HT1080 (cell line): ENCODE data around the gene ISG20. TPM values are rescaled to one million over a fixed set of nuclear protein-coding genes. Genes with fewer than 3 reads are reported as not detected.
"Not testable (repeated sequence)": the region's sequence is repeated elsewhere in the genome, so short reads cannot be mapped to it uniquely, and the experiment has no call there.

Experiments used
- DNase-seq: peaks from one replicate; pipeline ENCODE4 v3.0.0-alpha.2; 2015; ENCODE audit warnings: low read depth
- total RNA-seq: library from RNA; depleted of rRNA; stranded (reverse); fragments of >200 nt; shearing (Covaris generic); gene quantifications from 2 replicates; pipeline ENCODE4 v1.2.3, GENCODE V29; 2014

Gene ISG20
- total RNA-seq, 1 experiment from 2014 or later: 39.1 TPM

- DNase-seq: no peak
Measured at GRCh38 chr15:88617790-88618189, 21.0 kb upstream of the ISG20 start.

GRCh38 chr15:88618686-88619085 lies 20.1 kb upstream of the ISG20 start:
- no peak for DNase-seq

DNA sequence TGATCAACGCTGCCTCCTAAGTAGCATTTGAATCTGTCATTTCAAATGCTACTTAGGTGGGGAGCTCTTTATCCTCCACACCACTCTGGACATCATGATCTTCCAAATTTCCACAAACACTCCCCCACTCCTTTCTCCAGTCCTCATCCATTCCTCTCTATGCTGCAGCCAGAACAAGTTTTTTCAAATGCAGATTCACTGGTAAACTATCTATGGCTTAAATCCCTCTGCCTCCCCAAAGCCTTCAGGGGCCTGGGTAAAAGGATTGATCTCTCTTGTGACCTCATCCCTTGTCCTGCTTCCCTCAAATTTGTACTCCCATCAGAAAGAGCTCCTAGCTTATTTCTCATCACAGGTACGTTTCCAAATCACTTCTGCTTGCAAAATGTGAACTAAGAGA lies 19.0 kb upstream of the ISG20 start:
- DNase-seq: no peak

DNA sequence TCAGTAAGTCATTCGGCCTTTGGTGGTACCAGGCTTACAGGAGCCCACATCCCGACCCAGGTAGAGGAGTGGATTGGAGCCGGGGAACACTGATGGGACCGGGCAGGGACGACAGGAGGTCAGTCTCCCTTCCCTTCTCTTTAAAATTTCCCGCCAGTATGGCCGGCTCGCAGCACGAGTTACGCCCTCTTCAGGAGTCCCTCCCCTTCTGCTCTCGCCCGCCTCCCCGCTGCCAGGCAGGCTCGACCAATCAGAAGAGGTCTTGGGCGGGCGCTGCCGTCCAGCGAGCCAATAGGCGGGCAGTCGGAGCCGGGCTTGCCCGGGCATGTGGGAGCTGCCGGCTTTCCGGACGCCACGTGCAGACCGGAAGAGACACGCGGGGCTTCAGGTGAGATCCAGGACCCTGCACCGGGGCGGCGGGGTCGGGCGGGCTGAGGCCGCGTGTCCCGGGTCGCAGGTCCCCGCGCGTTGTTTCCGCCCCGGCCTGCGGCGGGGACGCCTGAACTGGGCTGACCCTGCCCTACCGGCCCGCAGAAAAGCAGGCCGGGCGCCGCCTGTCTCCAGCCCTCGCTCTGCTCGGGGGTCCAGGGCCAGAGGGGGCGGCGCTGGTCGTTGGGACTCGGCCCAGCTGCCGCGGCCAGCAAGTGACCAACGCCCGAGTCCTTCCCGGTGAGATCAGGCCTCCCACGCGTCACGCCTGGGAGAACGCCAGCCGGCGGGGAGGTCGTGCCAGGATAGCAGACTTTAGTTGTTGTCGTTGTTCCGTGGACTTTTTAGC lies 17.6 kb upstream of the ISG20 start, which contains the start of gene AEN:
Gene AEN, plus strand, starts transcription at position 346 of the 778 bp plus-strand sequence. CDS start 4,870 bp downstream, outside the sequence.
- peak; percentile 97 for DNase-seq

- peak; percentile 71 for DNase-seq
Measured at GRCh38 chr15:88621789-88622604, 16.8 kb upstream of the ISG20 start.

- no peak for DNase-seq
Measured at GRCh38 chr15:88622605-88622975, 16.2 kb upstream of the ISG20 start.

GRCh38 chr15:88623061-88623460 lies 15.8 kb upstream of the ISG20 start:
- DNase-seq: peak; percentile 96

GRCh38 chr15:88623632-88624031 lies 15.2 kb upstream of the ISG20 start:
- no peak for DNase-seq

DNA sequence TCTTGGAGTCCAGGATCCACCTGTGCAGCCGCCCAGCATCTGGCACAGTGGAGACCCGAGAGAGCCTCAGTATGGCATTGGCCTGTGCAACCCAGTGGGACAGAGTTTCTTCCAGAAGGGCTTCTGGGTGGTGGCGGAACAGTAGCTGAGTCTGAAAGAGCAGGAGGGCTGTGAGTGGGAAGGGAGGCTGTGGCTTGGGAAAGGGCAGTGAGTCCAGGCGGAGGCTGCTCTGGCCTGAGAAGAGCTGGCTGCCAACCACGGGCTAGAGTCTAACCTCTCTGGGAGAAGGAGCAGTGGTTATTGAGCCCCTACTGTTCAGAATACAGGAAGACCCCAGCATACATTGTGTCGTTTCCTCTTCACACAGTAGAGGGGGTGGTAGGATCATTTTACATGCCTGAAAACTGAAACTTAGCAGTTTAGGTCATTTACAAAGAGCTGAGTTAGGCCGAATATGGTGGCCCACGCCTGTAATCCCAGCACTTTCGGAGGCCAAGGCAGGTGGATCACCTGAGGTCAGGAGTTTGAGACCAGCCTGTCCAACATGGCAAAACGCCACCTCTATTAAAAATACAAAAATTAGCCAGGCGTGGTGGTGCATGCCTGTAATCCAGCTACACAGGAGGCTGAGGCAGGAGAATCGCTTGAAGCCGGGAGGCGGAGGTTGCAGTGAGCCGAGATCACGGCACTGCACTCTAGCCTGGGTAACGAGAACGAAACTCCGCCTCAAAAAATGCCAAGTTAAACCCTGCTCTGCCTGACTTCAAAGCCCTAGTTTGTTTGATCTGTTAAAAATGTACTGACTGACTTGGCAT lies 14.5 kb upstream of the ISG20 start:
- peak; percentile 39 for DNase-seq

GRCh38 chr15:88624971-88625490 lies 13.8 kb upstream of the ISG20 start:
- DNase-seq: no peak

DNA sequence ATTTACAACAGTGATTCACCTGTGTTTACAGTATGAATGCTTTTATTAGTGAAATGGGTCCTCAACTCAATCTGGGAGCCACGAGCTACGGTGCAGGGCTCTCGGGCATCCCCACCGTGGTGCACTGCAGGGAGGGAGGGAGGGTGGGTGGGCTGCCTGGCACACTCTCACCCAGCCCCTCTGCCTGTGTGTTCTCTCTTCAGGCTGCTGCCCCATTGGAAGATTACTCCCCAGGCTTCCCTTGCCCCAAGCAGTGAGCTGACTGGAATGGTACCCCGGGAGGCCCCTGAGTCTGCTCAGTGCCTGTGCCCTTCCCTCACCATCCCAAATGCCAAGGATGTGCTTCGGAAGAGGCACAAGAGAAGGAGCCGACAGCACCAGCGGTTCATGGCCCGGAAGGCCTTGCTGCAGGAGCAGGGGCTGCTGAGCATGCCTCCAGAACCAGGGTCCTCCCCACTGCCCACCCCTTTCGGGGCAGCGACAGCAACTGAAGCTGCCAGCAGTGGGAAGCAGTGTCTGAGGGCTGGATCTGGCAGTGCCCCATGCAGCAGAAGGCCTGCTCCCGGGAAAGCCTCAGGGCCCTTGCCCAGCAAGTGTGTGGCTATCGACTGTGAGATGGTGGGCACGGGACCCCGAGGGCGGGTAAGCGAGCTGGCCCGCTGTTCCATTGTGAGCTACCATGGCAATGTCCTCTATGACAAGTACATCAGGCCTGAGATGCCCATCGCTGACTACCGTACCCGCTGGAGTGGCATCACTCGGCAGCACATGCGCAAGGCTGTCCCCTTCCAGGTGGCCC lies 12.7 kb upstream of the ISG20 start:
- DNase-seq: no peak

DNA sequence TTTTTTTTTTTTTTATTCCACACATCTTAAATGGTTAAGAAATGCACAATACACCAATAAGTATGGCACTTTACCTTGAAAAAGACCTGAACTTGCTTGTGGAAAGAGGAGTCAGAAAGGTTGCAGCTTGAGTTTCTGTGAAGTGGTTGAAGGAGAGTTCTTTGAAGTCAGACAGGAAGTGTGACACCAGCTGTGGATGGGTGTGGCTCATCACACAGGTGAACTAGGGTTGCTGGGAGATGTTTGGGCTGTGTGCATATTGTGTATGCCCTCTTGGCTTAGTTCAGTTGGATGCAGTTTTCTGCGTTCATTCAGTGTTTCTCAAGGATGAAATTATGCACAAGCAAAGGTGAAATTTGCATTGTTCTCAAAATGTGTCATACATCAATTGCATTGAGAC lies 11.4 kb upstream of the ISG20 start:
- DNase-seq: peak; percentile 26

- no peak for DNase-seq
Measured at GRCh38 chr15:88628018-88628654, 10.7 kb upstream of the ISG20 start.

GRCh38 chr15:88629071-88629470 lies 9.7 kb upstream of the ISG20 start:
- no peak for DNase-seq

DNA sequence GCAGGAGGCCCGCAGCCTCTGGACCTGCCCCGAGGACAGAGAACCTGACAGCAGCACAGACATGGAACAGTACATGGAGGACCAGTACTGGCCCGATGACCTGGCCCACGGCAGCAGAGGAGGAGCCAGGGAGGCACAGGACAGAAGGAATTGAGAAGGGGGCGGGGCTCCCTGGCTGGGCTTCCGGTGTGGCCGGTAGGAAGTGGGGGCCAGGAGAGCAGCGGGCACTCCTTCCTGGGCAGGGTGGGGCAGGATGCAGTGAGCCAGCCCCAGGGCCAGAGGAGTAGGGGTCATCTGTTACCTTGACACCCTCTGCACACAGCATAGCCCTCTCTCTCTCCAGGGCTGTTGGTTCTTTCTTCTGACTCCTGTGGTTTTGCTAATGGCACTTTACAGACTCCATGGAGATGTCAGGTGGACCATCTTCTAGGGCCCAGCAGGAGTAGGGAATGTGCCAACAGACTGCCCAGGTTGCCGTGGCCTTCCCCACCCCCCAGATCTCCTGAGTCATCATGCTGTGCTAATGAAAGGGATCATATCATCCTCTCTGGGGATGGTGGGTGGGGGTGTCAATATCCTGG lies 8.6 kb upstream of the ISG20 start:
- DNase-seq: peak; percentile 79

DNA sequence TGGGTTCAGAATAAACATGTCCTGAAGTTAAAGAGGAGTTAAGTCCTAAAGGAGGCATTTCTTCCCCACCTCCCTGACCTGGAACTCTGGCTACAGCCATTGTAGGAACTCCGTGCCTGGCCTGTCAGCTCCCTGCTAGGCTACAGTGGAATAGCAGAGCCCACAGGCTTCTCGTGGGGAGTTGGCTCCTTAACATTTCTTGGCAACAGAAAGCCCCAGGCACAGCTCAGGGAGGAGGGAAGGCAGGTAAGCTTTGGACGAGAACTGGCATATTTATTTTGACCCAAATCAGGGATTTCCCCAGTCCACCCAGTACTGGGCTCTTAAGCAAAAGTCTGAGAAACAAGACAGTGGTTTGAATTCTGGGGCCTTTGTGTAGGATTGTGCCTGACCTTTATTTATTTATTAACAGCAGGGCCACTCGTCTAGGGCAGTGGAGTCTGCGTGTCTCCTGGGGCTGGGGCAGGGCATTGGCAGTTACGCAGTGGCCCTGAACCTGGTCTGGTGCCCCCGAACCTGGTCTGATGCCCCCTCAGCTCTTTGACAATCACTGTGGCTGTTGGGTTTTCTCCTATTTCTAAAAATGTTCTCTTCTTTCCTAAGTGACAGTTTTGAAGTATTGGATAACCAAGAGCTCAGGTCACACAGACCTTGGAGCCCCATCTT lies 7.9 kb upstream of the ISG20 start:
- no peak for DNase-seq

- DNase-seq: no peak
Measured at GRCh38 chr15:88631464-88632028, 7.3 kb upstream of the ISG20 start.

DNA sequence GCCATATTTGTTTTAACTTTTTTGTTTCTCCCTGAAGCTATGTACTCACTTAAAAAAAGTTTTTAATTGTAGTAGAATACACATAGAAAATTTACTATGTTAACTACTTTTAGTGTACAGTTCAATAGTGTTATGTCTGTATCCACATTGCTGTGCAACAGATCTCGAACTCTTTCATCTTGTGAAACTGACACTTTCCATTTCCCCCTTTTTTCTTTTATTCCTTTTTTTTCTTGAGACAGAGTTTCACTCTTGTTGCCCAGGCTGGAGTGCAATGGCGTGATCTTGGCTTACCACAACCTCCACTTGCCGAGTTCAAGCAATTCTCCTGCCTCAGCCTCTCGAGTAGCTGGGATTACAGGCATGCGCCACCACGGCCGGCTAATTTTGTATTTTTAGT lies 6.0 kb upstream of the ISG20 start:
- DNase-seq: not testable (repeated sequence)

GRCh38 chr15:88634449-88634848 lies 4.4 kb upstream of the ISG20 start:
- no peak for DNase-seq
